LNCAP (cell line): ENCODE data around the gene MYOD1.

Experiments
- CTCF ChIP-seq: fragments of 450-650 bp; IDR thresholded peaks from 2 replicates; pipeline ENCODE4 v1.5.1; 2017; ENCODE audit warnings: mild to moderate bottlenecking

Gene MYOD1

GRCh38 chr11:17687946-17688670 is 31.3 kb upstream of the MYOD1 start:
- TF ChIP-seq CTCF: no peak

- TF ChIP-seq CTCF: no peak
These were observed 27.8 kb upstream of the MYOD1 start for GRCh38 chr11:17691550-17691949.

DNA sequence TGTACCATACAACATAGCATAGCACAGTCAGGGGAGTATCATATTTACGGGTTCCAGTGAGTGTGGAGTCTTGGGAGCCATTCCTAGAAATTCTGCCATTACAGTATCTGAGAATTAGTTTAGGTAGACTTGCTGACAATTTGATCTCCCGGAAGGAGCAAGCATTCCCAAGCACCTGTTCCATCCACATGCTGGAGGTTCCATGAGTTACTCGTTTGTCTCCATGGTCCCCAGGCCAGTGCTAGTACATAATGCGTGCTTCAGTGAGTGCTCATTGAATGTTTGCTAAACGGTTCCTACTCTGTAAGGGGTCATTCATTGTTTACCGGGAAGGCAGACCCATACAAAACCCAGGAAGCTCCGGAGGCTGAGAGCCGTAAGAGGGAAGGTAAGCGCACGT is 27.4 kb upstream of the MYOD1 start:
- no peak for TF ChIP-seq CTCF

DNA sequence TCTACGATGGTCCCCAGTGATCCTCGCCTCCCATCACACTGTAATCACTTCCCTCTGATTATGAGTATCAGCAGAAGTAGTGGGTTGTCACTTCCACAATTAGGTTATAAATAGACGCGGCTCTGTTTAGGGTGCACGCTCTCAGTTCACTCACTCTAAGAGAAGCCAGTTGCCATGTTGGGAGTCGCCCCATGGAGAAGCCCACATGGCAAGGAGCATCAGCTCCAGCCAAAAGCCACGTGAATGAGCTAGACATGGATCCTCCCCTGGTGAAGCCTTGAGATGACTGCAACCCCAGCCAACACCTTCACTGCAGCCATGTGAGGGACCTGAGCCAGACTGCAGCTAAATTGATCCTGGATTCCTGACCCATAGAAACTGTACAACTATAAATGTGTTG is 26.4 kb upstream of the MYOD1 start:
- TF ChIP-seq CTCF: no peak

GRCh38 chr11:17693531-17693930 is 25.8 kb upstream of the MYOD1 start:
- TF ChIP-seq CTCF: no peak

- TF ChIP-seq CTCF: no peak
These were observed 24.8 kb upstream of the MYOD1 start for GRCh38 chr11:17694494-17695110.

DNA sequence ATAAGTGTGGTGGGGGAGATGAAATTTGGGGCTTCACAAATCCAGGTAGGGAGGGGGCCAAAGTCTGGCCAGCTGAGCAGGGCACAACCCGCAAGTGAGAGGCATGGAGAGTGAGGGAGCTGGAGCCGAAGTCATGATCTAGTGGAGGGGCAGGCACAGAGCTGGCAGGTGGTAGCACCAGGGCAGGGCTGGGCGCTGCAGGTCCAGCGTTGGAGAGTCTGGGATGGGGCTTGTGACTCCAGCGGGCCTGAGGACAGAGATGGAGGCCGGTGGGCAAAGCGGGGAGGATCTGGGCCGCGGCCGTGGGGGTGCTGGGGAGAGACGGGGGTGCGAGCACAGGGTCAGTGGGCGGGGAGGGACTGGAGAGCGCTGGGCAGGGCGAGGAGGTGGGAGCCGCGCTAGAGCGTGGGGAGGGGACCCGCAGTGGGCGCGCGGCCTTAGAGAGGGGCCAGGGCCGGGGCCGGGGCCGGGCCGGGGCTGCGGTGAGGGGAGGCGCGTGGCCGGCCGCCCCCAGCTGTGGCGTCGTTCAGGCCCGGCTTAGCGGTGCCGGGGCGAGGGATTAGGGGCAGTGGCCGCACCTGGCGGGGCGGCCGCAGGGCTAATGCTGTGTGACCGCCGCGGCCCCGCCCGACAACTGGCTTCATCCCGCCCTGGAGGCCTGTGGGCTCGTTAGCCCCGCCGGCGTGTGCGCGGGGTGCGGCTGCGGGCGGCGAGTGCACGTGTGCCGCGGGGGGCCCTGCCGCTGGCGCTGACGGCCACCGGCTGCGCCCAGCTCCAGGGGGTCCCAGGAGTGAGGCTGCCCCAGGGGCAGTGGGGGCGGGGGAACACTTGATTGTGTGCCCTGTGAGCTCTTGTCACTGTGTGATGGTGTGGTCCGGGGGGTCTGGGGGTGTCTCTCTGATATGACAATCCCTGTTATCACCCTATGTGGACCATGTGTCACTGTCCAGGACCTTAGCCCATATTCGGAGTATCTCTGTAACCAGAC is 23.6 kb upstream of the MYOD1 start:
- TF ChIP-seq CTCF: no peak
